Smooth muscle cell (in vitro differentiated cells): ENCODE data around the gene EQTN. TPM values are rescaled to one million over a fixed set of nuclear protein-coding genes. Genes with fewer than 3 reads are reported as not detected.
A peak's percentile ranks its signal among the peaks of the same experiment; 100 is the strongest.

Source experiments
- DNase-seq: peaks from one replicate; lab custom pipeline; 2025; ENCODE audit not compliant: unreplicated experiment; lab: John Stamatoyannopoulos, UW
- H2AFZ ChIP-seq: fragments of 200-600 bp; sonication (generic); 2 replicates; pipeline ENCODE4 v1.6.0; 2016; ENCODE audit warnings: antibody characterized with exemption, low read depth, mild to moderate bottlenecking
- H3F3A ChIP-seq: fragments of 200-600 bp; sonication (generic); 2 replicates; pipeline ENCODE4 v1.6.0; 2017; ENCODE audit warnings: antibody characterized with exemption, low read depth
- H3K27ac ChIP-seq: fragments of 200-600 bp; sonication (generic); 2 replicates; pipeline ENCODE4 v1.5.1; 2016; ENCODE audit warnings: low read depth, mild to moderate bottlenecking
- H3K27me3 ChIP-seq: fragments of 200-600 bp; sonication (generic); 2 replicates; pipeline ENCODE4 v1.6.1; 2016; ENCODE audit warnings: low read depth, mild to moderate bottlenecking
- H3K36me3 ChIP-seq: fragments of 200-600 bp; sonication (generic); 2 replicates; pipeline ENCODE4 v1.5.1; 2016; ENCODE audit warnings: low read depth
- H3K4me1 ChIP-seq: fragments of 200-600 bp; sonication (generic); 2 replicates; pipeline ENCODE4 v1.5.1; 2016; ENCODE audit warnings: low read depth
- H3K4me2 ChIP-seq: fragments of 200-600 bp; sonication (generic); 2 replicates; pipeline ENCODE4 v1.6.0; 2016; ENCODE audit warnings: mild to moderate bottlenecking
- H3K4me3 ChIP-seq: fragments of 200-600 bp; sonication (generic); 2 replicates; pipeline ENCODE4 v1.5.1; 2016; ENCODE audit warnings: mild to moderate bottlenecking
- H3K79me2 ChIP-seq: fragments of 200-600 bp; sonication (generic); 2 replicates; pipeline ENCODE4 v1.6.0; 2016; ENCODE audit warnings: low read depth, mild to moderate bottlenecking
- H3K9ac ChIP-seq: fragments of 200-600 bp; sonication (generic); 2 replicates; pipeline ENCODE4 v1.6.0; 2016; ENCODE audit warnings: low read depth
- H3K9me3 ChIP-seq: fragments of 200-600 bp; sonication (generic); replicated peaks from 2 replicates; pipeline ENCODE4 v1.5.1; 2016; ENCODE audit warnings: low read depth
- H4K20me1 ChIP-seq: fragments of 200-600 bp; sonication (generic); 2 replicates; pipeline ENCODE4 v1.6.0; 2016; ENCODE audit warnings: low read depth
- WGBS: methylation state at CpG from one replicate; pipeline ENCODE4 v1.1.7; 2016; ENCODE audit warnings: low lambda C conversion rate; 5-methylcytosine and 5-hydroxymethylcytosine counted together
- polyA plus RNA-seq: library from polyadenylated mRNA; unstranded; fragments of >200 nt; fragmentation: Nextera tagmentation; extraction: Ambion mirVana; gene quantifications from 2 replicates; pipeline ENCODE4 v1.2.1, GENCODE V29; 2016
- total RNA-seq: library from RNA; depleted of rRNA; stranded (reverse); fragments of >200 nt; gene quantifications from 2 replicates; pipeline ENCODE4 v1.2.3, GENCODE V29; 2014
- TF ChIP-seq, protein P1 (sequence below): fragments of 200-600 bp; sonication (generic); IDR thresholded peaks from 2 replicates; pipeline ENCODE4 v1.5.1; 2017; ENCODE audit warnings: borderline replicate concordance, mild to moderate bottlenecking, antibody characterized with exemption; ENCODE audit not compliant: insufficient read depth, poor library complexity, severe bottlenecking

Gene EQTN
- total and polyA plus RNA-seq, 2 experiments from 2014 or later: not detected

DNA sequence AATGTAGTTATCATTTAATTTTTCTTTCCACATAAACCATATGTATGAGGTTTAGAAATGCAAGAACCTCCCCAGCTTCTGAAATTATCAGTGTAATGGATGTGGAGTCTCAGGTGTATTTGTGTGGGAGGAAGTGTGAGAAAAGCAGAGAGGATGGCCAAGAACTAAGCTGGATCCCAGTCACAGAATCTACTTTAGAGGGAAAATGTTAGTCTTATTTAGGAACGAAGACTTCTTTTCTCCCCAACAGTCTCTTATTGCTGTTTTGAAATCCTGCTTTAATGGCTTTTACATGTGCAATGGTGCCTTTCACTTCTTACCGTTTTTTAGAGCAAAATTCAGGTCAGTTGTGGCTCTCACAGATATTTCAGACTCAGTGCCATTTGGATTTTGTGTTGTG, 3.0 kb downstream of the EQTN start:
- no peak overlapping the region for H3K27ac ChIP-seq
- no peak overlapping the region for H3K4me3 ChIP-seq
- no peak for DNase-seq
- no peaks in the 10 kb centered on the region for H3K36me3 ChIP-seq
- WGBS: 95% methylated on average over 2 of the region's 2 CpGs
- H3K79me2 ChIP-seq: no peaks in the 10 kb centered on the region
- no peaks in the 10 kb centered on the region for H4K20me1 ChIP-seq
- no peaks in the 10 kb centered on the region for H3K9me3 ChIP-seq
- H3K4me1 ChIP-seq: no peaks in the 10 kb centered on the region
- H2AFZ ChIP-seq: no peak overlapping the region
- no peaks in the 10 kb centered on the region for H3K27me3 ChIP-seq
- TF ChIP-seq, protein P1, sequence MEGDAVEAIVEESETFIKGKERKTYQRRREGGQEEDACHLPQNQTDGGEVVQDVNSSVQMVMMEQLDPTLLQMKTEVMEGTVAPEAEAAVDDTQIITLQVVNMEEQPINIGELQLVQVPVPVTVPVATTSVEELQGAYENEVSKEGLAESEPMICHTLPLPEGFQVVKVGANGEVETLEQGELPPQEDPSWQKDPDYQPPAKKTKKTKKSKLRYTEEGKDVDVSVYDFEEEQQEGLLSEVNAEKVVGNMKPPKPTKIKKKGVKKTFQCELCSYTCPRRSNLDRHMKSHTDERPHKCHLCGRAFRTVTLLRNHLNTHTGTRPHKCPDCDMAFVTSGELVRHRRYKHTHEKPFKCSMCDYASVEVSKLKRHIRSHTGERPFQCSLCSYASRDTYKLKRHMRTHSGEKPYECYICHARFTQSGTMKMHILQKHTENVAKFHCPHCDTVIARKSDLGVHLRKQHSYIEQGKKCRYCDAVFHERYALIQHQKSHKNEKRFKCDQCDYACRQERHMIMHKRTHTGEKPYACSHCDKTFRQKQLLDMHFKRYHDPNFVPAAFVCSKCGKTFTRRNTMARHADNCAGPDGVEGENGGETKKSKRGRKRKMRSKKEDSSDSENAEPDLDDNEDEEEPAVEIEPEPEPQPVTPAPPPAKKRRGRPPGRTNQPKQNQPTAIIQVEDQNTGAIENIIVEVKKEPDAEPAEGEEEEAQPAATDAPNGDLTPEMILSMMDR: no peak
- no peaks in the 10 kb centered on the region for H3F3A ChIP-seq
- H3K9ac ChIP-seq: no peak overlapping the region
- H3K4me2 ChIP-seq: no peak overlapping the region

DNA sequence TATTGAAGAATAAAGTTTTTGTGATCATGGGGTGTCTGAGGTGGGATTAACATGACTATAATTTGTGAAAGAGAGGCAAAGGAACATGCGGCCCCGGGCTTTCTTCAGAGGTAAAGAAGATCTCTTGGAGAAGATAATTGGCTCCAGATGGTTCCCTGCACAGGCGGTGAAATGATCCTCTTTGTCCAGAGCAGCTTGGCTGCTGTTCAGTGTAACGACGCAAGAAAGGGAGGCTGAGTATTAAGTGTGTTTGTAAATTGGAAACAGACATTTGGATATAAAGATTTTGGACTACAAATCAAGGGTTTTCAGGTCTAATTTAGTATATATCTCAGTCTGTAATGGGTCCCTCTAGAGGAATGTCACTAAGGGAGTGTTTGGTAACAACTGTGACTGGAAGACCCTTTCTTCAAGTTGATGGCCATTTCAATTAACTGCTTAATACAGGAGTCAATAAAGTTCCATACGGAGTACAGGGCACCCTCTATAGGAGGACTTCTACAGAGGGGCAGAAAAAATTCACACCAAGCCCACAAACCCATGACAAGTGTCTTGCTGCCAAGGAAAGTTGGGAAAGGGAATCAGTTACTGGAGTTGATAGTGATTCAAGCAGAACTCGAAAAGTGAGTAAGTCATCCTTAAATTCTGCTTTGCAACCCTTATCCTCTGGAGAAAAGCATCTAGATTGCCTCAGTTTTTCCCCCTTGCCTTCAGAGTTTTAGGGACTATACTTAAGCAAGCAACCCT, 4.1 kb downstream of the EQTN start:
- Histone ChIP-seq H3K36me3 (no peaks in the 10 kb centered on the region), H4K20me1 (no peaks in the 10 kb centered on the region), H3K4me2 (no peak overlapping the region), H3K9me3 (no peaks in the 10 kb centered on the region), H3K4me3 (no peak overlapping the region), H3F3A (no peaks in the 10 kb centered on the region), H3K27me3 (peaks cover 4% of the 10 kb centered on the region), H2AFZ (peak overlapping the region; percentile 21), H3K79me2 (no peaks in the 10 kb centered on the region), H3K9ac (no peak overlapping the region), H3K27ac (no peak overlapping the region), H3K4me1 (no peaks in the 10 kb centered on the region)
- TF ChIP-seq, protein P1: no peak
- 45% methylated on average over 7 of the region's 7 CpGs for WGBS
- DNase-seq: no peak

DNA sequence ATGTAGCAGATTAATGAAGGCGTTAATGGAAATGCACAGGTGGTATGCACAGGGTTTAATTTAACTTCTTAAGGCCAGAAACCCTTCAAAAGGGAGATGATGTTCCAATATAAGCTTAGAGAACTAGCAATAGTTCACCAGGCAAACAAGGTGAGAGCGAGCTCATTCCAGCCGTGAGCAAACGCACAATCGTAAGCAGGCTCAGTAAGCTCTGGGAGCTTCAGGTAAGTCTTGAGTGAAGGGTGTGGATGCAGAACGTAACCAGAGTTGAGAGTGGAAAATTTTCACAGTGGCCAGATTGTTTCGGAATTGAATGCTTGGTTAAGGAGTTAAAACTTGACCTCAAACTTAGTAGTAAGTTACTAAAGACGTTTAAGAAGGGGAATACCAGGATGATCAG, 5.7 kb downstream of the EQTN start:
- Histone ChIP-seq H3K27me3 (peaks cover 4% of the 10 kb centered on the region), H3K79me2 (no peaks in the 10 kb centered on the region), H3F3A (no peaks in the 10 kb centered on the region), H3K4me2 (no peak overlapping the region), H3K27ac (no peak overlapping the region), H3K36me3 (no peaks in the 10 kb centered on the region), H3K4me1 (no peaks in the 10 kb centered on the region), H4K20me1 (no peaks in the 10 kb centered on the region), H3K9me3 (no peaks in the 10 kb centered on the region), H3K4me3 (no peak overlapping the region), H3K9ac (no peak overlapping the region), H2AFZ (no peak overlapping the region)
- TF ChIP-seq, protein P1: no peak
- no peak for DNase-seq
- WGBS: 89% methylated on average over 8 of the region's 8 CpGs

DNA sequence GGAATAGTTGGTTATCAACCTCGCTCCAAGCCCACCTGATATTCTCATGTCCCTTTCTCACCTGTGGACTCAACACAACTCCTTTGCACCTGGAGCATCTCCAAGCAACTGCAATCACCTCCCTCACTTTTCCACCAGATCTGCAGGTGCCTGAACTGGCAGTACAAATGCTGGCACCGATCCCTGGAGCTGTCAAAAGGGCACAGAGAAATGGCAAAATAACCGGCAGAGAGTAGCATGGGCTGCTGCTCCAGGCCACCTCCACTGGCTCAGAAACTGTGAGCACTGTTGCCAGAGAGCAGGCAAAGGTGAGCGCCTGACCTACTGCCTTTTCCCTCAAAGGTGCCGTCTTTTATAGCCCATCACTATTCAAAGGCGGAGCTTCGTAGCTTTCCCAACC, 14.7 kb downstream of the EQTN start:
- DNase-seq: no peak
- H3K4me2 ChIP-seq: no peak overlapping the region
- H3K79me2 ChIP-seq: no peaks in the 10 kb centered on the region
- TF ChIP-seq, protein P1: no peak
- no peak overlapping the region for H3K4me3 ChIP-seq
- no peak overlapping the region for H3K27ac ChIP-seq
- H3K4me1 ChIP-seq: no peaks in the 10 kb centered on the region
- no peaks in the 10 kb centered on the region for H3K9me3 ChIP-seq
- no peaks in the 10 kb centered on the region for H3K36me3 ChIP-seq
- no peaks in the 10 kb centered on the region for H3F3A ChIP-seq
- peaks cover 7% of the 10 kb centered on the region for H3K27me3 ChIP-seq
- no peaks in the 10 kb centered on the region for H4K20me1 ChIP-seq
- no peak overlapping the region for H3K9ac ChIP-seq
- 91% methylated on average over 7 of the region's 7 CpGs for WGBS
- no peak overlapping the region for H2AFZ ChIP-seq
